ENCODE results near the gene RILPL1.
"Not testable (repeated sequence)": the region's sequence is repeated elsewhere in the genome, so short reads cannot be mapped to it uniquely, and the experiment has no call there.

The RILPL1 gene

GRCh38 chr12:123492339-123493039, 41.0 kb downstream of the RILPL1 start:
- H3K36me3 Mint-ChIP-seq (ENCODE audit: low read depth); H3K4me1 Mint-ChIP-seq (ENCODE audit: low read depth); H3K27me3 Mint-ChIP-seq (ENCODE audit: low read depth); H3K4me3 Mint-ChIP-seq; H3K27ac Mint-ChIP-seq; H3K9me3 Mint-ChIP-seq: not testable (repeated sequence)

DNA sequence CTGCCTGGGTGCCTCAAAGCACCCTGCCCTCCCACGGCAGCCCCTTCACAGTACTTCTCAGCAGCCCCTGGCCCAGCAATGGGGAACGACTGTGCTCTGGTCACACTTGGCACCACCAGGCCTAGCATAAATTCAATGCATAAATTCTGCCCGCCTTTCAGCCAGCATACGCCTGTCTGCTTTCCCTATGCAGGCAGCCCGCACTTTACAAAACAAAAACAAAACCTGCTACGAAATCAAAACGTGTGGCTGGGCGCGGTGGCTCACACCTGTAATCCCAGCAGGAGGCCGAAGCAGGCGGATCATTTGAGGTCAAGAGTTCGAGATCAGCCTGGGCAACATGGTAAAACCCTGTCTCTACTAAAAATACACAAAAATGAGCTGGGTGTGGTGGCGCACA, 42.0 kb downstream of the RILPL1 start:
- no peaks in the 10 kb centered on the region for H3K9me3 Mint-ChIP-seq
- no peaks in the 10 kb centered on the region for H3K27me3 Mint-ChIP-seq (ENCODE audit: low read depth)
- no peak overlapping the region for H3K27ac Mint-ChIP-seq
- no peaks in the 10 kb centered on the region for H3K36me3 Mint-ChIP-seq (ENCODE audit: low read depth)
- no peak overlapping the region for H3K4me3 Mint-ChIP-seq
- H3K4me1 Mint-ChIP-seq (ENCODE audit: low read depth) = no peaks in the 10 kb centered on the region

DNA sequence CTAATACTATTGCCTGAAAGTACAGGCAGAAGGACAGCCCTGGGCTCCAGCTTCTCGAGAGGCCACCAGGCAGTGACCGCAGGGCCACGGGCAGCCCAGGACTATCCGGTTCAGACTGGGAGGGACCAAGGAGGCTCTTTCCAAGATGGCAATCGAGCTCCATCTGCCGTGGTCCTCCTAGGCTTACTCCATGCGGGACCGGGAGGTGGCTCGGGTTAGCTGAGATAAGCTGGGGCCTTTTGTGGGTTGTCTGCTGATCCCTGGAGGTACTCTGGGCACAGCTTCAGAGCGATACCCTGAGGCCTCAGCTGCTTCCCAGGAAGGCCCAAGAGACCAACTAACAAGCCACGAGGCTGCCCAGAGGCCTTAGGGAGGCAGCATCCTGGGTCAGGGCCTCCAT, 42.5 kb downstream of the RILPL1 start:
- no peaks in the 10 kb centered on the region for H3K27me3 Mint-ChIP-seq (ENCODE audit: low read depth)
- H3K36me3 Mint-ChIP-seq (ENCODE audit: low read depth) = no peaks in the 10 kb centered on the region
- H3K9me3 Mint-ChIP-seq = no peaks in the 10 kb centered on the region
- H3K4me3 Mint-ChIP-seq = no peak overlapping the region
- H3K27ac Mint-ChIP-seq = no peak overlapping the region
- no peaks in the 10 kb centered on the region for H3K4me1 Mint-ChIP-seq (ENCODE audit: low read depth)

GRCh38 chr12:123490089-123490488, 43.4 kb downstream of the RILPL1 start:
- H3K4me1 Mint-ChIP-seq (ENCODE audit: low read depth) = no peaks in the 10 kb centered on the region
- no peaks in the 10 kb centered on the region for H3K27me3 Mint-ChIP-seq (ENCODE audit: low read depth)
- no peak overlapping the region for H3K4me3 Mint-ChIP-seq
- H3K27ac Mint-ChIP-seq = no peak overlapping the region
- no peaks in the 10 kb centered on the region for H3K9me3 Mint-ChIP-seq
- no peaks in the 10 kb centered on the region for H3K36me3 Mint-ChIP-seq (ENCODE audit: low read depth)

DNA sequence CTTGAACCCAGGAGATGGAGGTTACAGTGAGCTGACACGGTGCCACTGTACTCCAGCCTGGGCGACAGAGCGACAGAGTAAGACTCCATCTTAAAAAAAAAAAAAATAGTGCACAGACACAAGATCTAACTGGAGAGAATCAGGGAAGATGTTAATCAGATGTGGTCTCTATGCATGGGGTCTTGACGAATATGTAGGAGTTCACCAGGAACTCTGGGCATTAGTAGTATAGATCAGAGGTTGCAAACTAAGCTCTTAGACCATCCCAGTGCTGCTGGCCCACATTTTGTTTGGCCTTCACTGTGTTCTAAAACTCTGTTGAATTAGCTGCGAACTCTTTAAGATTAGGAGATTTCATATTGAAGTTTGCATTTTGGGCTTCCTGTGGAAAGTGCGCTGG, 43.9 kb downstream of the RILPL1 start:
- peaks cover 3% of the 10 kb centered on the region for H3K4me1 Mint-ChIP-seq (ENCODE audit: low read depth)

DNA sequence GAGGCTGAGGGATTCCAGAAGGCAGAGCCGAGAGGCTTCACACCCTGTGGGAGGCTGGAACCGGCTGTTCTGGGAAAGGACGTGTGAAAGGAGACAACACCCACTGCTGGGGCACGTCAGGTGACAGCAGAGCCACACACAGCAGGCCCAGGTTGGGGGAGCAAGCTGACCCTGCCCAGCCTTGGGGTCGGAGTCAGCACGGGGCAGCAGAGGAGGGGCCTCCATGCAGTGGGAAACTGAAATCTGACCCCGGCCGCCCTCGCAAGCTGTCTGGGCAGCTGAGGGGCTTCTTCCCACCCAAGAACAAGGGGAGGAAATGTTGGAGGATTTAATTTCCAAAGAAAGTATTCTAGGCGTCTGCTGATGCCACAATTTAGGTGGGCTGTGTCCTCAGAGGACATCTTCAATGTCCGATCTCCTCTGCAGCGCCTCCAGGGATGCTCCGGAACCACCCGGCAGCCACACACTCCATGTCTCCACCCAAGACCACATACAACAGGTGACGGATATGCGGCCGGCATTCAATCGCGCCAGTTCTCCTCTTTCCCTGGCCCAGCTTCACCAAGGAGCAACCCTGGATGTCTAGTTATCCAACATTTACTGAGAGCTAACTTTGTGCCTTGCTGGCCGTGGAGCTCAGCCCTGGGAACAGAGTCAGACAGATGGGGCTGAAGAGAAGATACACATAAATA, 44.8 kb downstream of the RILPL1 start:
- Mint-ChIP-seq H3K27ac (no peak overlapping the region), H3K4me3 (no peak overlapping the region)

More for the DNA sequence above, 43.9 kb downstream of the RILPL1 start:
- Mint-ChIP-seq H3K36me3 (ENCODE audit: low read depth) (no peaks in the 10 kb centered on the region), H3K4me3 (no peak overlapping the region), H3K27ac (no peak overlapping the region), H3K27me3 (ENCODE audit: low read depth) (no peaks in the 10 kb centered on the region), H3K9me3 (no peaks in the 10 kb centered on the region)

DNA sequence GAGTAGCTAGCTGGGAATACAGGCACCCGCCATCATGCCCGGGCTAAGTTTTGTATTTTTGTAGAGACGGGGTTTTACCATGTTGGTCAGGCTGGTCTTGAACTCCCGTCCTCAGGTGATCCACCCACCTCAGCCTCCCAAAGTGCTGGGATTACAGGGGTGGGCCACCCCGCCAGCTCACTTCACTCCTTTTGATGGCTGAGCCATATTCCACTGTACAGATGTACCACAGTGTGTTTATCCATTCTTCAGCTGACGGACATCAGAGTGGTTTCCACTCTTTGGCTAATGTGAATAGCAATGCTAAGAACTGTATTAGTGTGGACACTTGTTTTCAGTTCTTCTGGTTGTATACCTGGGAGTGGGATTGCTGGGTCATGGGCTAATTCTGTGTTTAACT, 46.1 kb downstream of the RILPL1 start:
- no peaks in the 10 kb centered on the region for H3K36me3 Mint-ChIP-seq (ENCODE audit: low read depth)
- no peaks in the 10 kb centered on the region for H3K27me3 Mint-ChIP-seq (ENCODE audit: low read depth)
- H3K4me1 Mint-ChIP-seq (ENCODE audit: low read depth) = peaks cover 12% of the 10 kb centered on the region
- no peak overlapping the region for H3K27ac Mint-ChIP-seq
- H3K4me3 Mint-ChIP-seq = no peak overlapping the region
- H3K9me3 Mint-ChIP-seq = no peaks in the 10 kb centered on the region

More for the DNA sequence above, 44.8 kb downstream of the RILPL1 start:
- Mint-ChIP-seq H3K27me3 (ENCODE audit: low read depth) (no peaks in the 10 kb centered on the region), H3K36me3 (ENCODE audit: low read depth) (no peaks in the 10 kb centered on the region), H3K4me1 (ENCODE audit: low read depth) (peaks cover 11% of the 10 kb centered on the region), H3K9me3 (no peaks in the 10 kb centered on the region)

DNA sequence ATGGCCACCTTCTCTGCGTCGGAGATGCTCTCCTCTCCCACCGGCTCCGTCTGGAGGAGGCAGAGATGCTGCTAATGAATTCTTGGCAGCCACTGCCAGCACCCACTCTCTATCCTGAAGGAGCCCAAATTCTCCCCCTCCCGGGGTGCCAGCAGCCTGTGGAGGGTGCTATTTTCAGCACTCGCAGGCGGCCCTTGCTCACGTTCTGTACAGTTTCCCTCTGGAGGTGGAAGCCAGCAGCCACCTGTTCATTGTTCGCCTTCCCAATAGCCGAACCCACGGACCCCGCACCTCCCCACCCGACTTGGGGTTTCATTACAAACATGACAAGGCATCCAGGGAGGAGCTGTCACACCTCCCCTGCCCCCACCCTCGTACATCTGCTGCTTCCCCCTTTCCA, 47.8 kb downstream of the RILPL1 start:
- Mint-ChIP-seq H3K36me3 (ENCODE audit: low read depth) (no peaks in the 10 kb centered on the region), H3K4me1 (ENCODE audit: low read depth) (peaks cover 12% of the 10 kb centered on the region), H3K27ac (no peak overlapping the region), H3K9me3 (no peaks in the 10 kb centered on the region), H3K27me3 (ENCODE audit: low read depth) (no peaks in the 10 kb centered on the region), H3K4me3 (no peak overlapping the region)

GRCh38 chr12:123483602-123484248, 49.8 kb downstream of the RILPL1 start:
- Mint-ChIP-seq H3K27ac (no peak overlapping the region), H3K4me3 (no peak overlapping the region), H3K36me3 (ENCODE audit: low read depth) (no peaks in the 10 kb centered on the region), H3K9me3 (no peaks in the 10 kb centered on the region), H3K4me1 (ENCODE audit: low read depth) (peaks cover 16% of the 10 kb centered on the region), H3K27me3 (ENCODE audit: low read depth) (no peaks in the 10 kb centered on the region)

DNA sequence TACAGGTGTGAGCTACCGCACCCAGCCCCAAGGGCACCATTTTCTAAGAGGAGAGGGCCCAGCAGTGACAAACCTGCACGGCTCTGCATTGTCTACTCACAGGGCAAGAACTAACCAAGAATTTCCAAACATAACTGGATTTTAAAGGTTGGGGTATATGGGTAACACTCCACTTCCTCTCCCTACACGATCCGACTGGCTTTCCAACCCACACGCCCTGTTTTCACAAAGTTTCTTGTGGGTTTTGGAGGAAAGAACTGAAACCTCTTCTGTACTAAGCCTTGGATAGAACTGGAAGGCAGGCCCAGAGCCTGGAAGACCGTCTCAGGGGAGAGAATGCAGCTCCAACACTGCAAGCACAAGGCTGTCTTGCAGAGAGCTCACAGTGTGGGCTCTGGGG, 50.6 kb downstream of the RILPL1 start:
- Mint-ChIP-seq H3K27ac (no peak overlapping the region), H3K27me3 (ENCODE audit: low read depth) (no peaks in the 10 kb centered on the region), H3K4me1 (ENCODE audit: low read depth) (peaks cover 16% of the 10 kb centered on the region), H3K36me3 (ENCODE audit: low read depth) (no peaks in the 10 kb centered on the region), H3K9me3 (no peaks in the 10 kb centered on the region), H3K4me3 (no peak overlapping the region)

- not testable (repeated sequence) for H3K27me3 Mint-ChIP-seq (ENCODE audit: low read depth); H3K9me3 Mint-ChIP-seq; H3K4me3 Mint-ChIP-seq; H3K27ac Mint-ChIP-seq; H3K36me3 Mint-ChIP-seq (ENCODE audit: low read depth)
- peaks cover 16% of the 10 kb centered on the region for H3K4me1 Mint-ChIP-seq (ENCODE audit: low read depth)
These were observed 52.3 kb downstream of the RILPL1 start for GRCh38 chr12:123481251-123481650.

- Mint-ChIP-seq H3K9me3 (no peaks in the 10 kb centered on the region), H3K36me3 (ENCODE audit: low read depth) (peaks cover 2% of the 10 kb centered on the region), H3K4me3 (no peak overlapping the region), H3K27me3 (ENCODE audit: low read depth) (no peaks in the 10 kb centered on the region), H3K4me1 (ENCODE audit: low read depth) (peaks cover 22% of the 10 kb centered on the region), H3K27ac (no peak overlapping the region)
These were observed 53.9 kb downstream of the RILPL1 start for GRCh38 chr12:123479442-123480180.

DNA sequence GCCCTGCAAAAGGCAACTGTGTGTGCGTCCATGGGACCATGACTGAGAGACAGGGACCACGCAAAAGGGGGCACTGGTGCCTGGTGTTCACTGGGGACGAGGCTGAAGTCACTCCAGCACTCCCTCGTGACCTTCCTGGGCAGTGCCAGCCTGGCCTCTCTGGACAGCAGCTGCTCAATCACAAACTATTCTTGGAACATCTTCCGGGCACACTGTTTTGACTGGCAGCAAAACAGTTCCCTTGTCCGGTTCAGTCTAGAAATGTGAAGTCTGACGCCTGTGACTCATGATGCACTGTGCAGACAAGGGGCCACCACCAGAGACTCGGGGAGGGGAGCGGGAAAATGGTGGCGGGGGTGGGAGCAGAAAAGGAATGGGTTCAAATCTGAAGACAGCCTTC, 54.8 kb downstream of the RILPL1 start:
- H3K27ac Mint-ChIP-seq = no peak overlapping the region
- no peaks in the 10 kb centered on the region for H3K9me3 Mint-ChIP-seq

DNA sequence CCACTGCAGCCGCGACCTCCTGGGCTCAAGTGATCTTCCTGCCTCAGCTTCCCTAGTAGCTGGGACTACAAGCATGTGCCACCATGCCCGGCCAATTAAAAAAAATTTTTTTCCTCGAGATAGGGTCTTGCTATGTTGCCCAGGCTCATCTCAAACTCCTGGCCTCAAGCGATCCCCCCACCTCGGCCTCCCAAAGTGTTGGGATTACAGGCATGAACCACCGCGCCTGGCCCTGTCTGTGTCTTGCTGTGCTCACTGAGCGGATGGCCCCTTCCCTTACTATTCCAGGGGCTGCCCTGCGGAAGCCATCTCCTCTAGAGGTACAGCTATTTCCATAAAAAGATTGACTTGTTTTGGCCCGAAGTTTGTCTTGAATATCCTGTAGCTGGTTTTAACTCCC, 55.5 kb downstream of the RILPL1 start:
- no peak overlapping the region for H3K4me3 Mint-ChIP-seq
- no peaks in the 10 kb centered on the region for H3K27me3 Mint-ChIP-seq (ENCODE audit: low read depth)
- peaks cover 13% of the 10 kb centered on the region for H3K4me1 Mint-ChIP-seq (ENCODE audit: low read depth)
- peaks cover 2% of the 10 kb centered on the region for H3K36me3 Mint-ChIP-seq (ENCODE audit: low read depth)
- H3K9me3 Mint-ChIP-seq = no peaks in the 10 kb centered on the region
- no peak overlapping the region for H3K27ac Mint-ChIP-seq

More for the DNA sequence above, 54.8 kb downstream of the RILPL1 start:
- Mint-ChIP-seq H3K4me1 (ENCODE audit: low read depth) (peaks cover 15% of the 10 kb centered on the region), H3K36me3 (ENCODE audit: low read depth) (peaks cover 2% of the 10 kb centered on the region), H3K4me3 (no peak overlapping the region), H3K27me3 (ENCODE audit: low read depth) (no peaks in the 10 kb centered on the region)

All from T-helper 1 cell treated with Interleukin-12 subunit alpha and Interleukin-12 subunit beta and Interleukin-4 antibody, amounts not matched to agents 30 μg/mL and 1 μg/mL, for 36 hours (primary cell).